AG04450 (cell line): ENCODE results near the gene SGTA. TPM values are rescaled to one million over a fixed set of nuclear protein-coding genes. Genes with fewer than 3 reads are reported as not detected.

Source experiments
- CTCF ChIA-PET: fragments of 300-600, 350-600 bp; formaldehyde crosslinking; extraction: SDS; loops from one replicate; lab custom pipeline; 2022; ENCODE audit warnings: antibody characterized with exemption, inconsistent platforms; lab: Charles Lee
- POLR2A ChIA-PET: fragments of 350-600 bp; formaldehyde crosslinking; extraction: SDS; loops from one replicate; lab custom pipeline; 2021; ENCODE audit warnings: antibody characterized with exemption, inconsistent platforms; lab: Yijun Ruan, JAX
- DNase-seq: peaks from one replicate; pipeline ENCODE4 v3.0.0-alpha.2; 2011; ENCODE audit warnings: low read depth, low spot score
- H3K27ac ChIP-seq: one replicate; pipeline ENCODE4 v1.5.1; 2012; ENCODE audit warnings: low read depth, low read length, control low read depth
- H3K27me3 ChIP-seq: one replicate; pipeline ENCODE4 v1.6.0; 2012; ENCODE audit warnings: low read length; ENCODE audit not compliant: control insufficient read depth, insufficient read depth
- H3K4me3 ChIP-seq: 2 replicates; pipeline ENCODE4 v1.5.1; 2011; ENCODE audit warnings: mild to moderate bottlenecking, low read depth, low read length, control low read depth
- H3K9me3 ChIP-seq: 2 replicates; pipeline ENCODE4 v1.5.1; 2012; ENCODE audit warnings: low read length; ENCODE audit not compliant: control insufficient read depth, insufficient read depth
- CTCF ChIP-seq: IDR thresholded peaks from 2 replicates; pipeline ENCODE4 v1.5.1; 2011; ENCODE audit warnings: low read depth, low read length, control low read depth, inconsistent platforms
- polyA plus RNA-seq: library from polyadenylated mRNA; depleted of rRNA; stranded (reverse); fragments of >200 nt; gene quantifications from 2 replicates; pipeline ENCODE4 v1.2.3, GENCODE V29; 2011

The SGTA gene
- polyA plus RNA-seq, 1 experiment: 44.0 TPM

- ChIA-PET POLR2A (no interaction called here), CTCF (interaction anchor here (0.8 kb wide), 1 partner anchor 134 kb away, joined by 5 read pairs; no protein-coding TSS in a partner anchor)
- no peak for DNase-seq
- H3K9me3 ChIP-seq: peaks cover 10% of the 10 kb centered on the region; the same call in 1 of the 2 replicates
- no peak for TF ChIP-seq CTCF
- H3K27ac ChIP-seq: no peak overlapping the region
- H3K27me3 ChIP-seq: no peaks in the 10 kb centered on the region
- no peak overlapping the region for H3K4me3 ChIP-seq
Measured at GRCh38 chr19:2816641-2817040, 33.6 kb upstream of the SGTA start.

DNA sequence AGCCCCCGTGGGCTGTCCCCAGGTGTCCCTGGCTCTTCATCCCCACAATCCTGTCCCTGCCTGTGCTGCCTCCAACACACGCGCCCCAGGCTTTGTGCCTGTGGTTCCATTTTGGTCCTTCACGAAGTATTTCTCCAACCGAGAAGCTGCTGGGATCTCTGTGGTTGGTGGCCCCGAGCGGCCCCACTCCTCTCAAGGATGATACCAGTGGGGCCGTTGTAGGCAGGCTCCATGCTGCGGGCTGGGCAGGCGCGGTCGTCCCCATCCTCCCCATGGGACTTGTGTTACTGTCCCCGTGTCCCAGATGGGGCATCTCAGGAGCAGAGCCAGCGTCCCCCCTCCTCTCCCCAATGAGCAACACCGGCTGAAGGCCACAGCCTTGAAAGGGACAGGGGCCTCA, 32.9 kb upstream of the SGTA start:
- no peak for TF ChIP-seq CTCF

DNA sequence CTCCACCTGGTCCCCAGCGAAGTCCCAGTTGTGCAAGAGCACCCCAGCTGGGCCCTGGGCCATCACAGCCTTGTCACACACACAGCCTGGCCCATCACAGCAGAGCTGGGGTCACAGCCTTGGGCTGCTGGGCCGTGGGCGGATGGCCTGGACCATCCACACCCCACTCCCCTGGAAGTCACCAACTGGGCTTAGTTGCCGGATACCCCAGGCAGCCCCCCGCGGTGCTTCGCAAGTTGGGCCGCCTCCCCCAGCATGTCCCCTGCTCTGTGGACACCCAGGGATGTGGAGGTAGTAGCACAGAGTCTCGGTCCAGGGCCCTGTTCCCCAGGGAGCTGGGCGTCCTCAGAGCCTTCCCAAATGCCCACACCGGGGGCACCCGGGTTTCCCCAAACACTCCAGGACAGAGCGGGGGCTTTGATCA, 32.1 kb upstream of the SGTA start:
- no peak overlapping the region for H3K27ac ChIP-seq
- no peak overlapping the region for H3K4me3 ChIP-seq
- DNase-seq: no peak
- ChIA-PET POLR2A (no interaction called here), CTCF (no interaction called here)
- TF ChIP-seq CTCF: no peak
- no peaks in the 10 kb centered on the region for H3K27me3 ChIP-seq
- peaks cover 10% of the 10 kb centered on the region; the same call in 1 of the 2 replicates for H3K9me3 ChIP-seq

More for the DNA sequence above, 32.9 kb upstream of the SGTA start:
- CTCF ChIA-PET: interaction anchor here (0.8 kb wide), 1 partner anchor 135 kb away, joined by 5 read pairs; no protein-coding TSS in a partner anchor
- no peak overlapping the region for H3K27ac ChIP-seq
- H3K4me3 ChIP-seq: no peak overlapping the region
- POLR2A ChIA-PET: no interaction called here
- H3K27me3 ChIP-seq: no peaks in the 10 kb centered on the region
- DNase-seq: no peak
- H3K9me3 ChIP-seq: peaks cover 10% of the 10 kb centered on the region; the same call in 1 of the 2 replicates

- ChIA-PET CTCF (no interaction called here), POLR2A (no interaction called here)
- peaks cover 10% of the 10 kb centered on the region; the same call in 1 of the 2 replicates for H3K9me3 ChIP-seq
- no peak overlapping the region for H3K4me3 ChIP-seq
- no peak overlapping the region for H3K27ac ChIP-seq
- H3K27me3 ChIP-seq: no peaks in the 10 kb centered on the region
- no peak for DNase-seq
- TF ChIP-seq CTCF: no peak
Measured at GRCh38 chr19:2814426-2814825, 31.4 kb upstream of the SGTA start.

GRCh38 chr19:2813235-2814160, 30.4 kb upstream of the SGTA start:
- CTCF ChIA-PET: no interaction called here

More at GRCh38 chr19:2813235-2814160, 30.4 kb upstream of the SGTA start:
- POLR2A ChIA-PET: no interaction called here
- Histone ChIP-seq H3K27ac (no peak overlapping the region), H3K9me3 (peaks cover 10% of the 10 kb centered on the region; the same call in 1 of the 2 replicates), H3K4me3 (no peak overlapping the region), H3K27me3 (no peaks in the 10 kb centered on the region)
- no peak for TF ChIP-seq CTCF
- DNase-seq: no peak
